ENCODE measurements around the gene GALP.

- TF ChIP-seq CTCF (IDR thresholded peaks at IDR 0.05; ENCODE audit: insufficient read depth, low read length, poor library complexity, severe bottlenecking) (no peak), EZH2phosphoT487 (conservative IDR thresholded peaks at IDR 0.05; ENCODE audit: low read length) (no peak)
Measured at GRCh38 chr19:56144831-56145230, 31.0 kb upstream of the GALP start.

All from SU-DHL-6 (cell line).